A673 (cell line): ENCODE measurements around the gene GRIP1. TPM values are rescaled to one million over a fixed set of nuclear protein-coding genes. Genes with fewer than 3 reads are reported as not detected.

ENCODE experiments used
- BruUV-seq: library from RNA; stranded (reverse); fragments of 400-500 nt; replicated peaks from 2 replicates; lab custom pipeline; 2021; lab: Mats Ljungman, UMichigan
- CTCF ChIA-PET: fragments of 300-600 bp; sonication (Branson Sonifier 250); formaldehyde crosslinking; loops from one replicate; lab custom pipeline; 2022; ENCODE audit warnings: antibody characterized with exemption; lab: Charles Lee
- POLR2A ChIA-PET: fragments of 300-600 bp; sonication (Branson Sonifier 250); formaldehyde crosslinking; loops from one replicate; lab custom pipeline; 2022; ENCODE audit warnings: antibody characterized with exemption; ENCODE audit not compliant: low non-redundant PET; lab: Charles Lee
- DNase-seq: peaks from one replicate; pipeline ENCODE4 v3.0.0-alpha.2; 2015; ENCODE audit warnings: low spot score
- H3K27ac ChIP-seq: fragments of 200-600 bp; sonication (generic); 2 replicates; pipeline ENCODE4 v1.5.1; 2016; ENCODE audit warnings: mixed run types, low read depth, mild to moderate bottlenecking, mixed read lengths, antibody characterized with exemption, low read length; ENCODE audit not compliant: poor library complexity, severe bottlenecking
- H3K27me3 ChIP-seq: fragments of 200-600 bp; sonication (generic); replicated peaks from 2 replicates; pipeline ENCODE4 v1.6.1; 2017; ENCODE audit warnings: mixed run types, low read depth, mild to moderate bottlenecking, mixed read lengths, antibody characterized with exemption, low read length; ENCODE audit not compliant: insufficient read depth, poor library complexity
- H3K36me3 ChIP-seq: fragments of 200-600 bp; sonication (generic); 2 replicates; pipeline ENCODE4 v1.6.1; 2016; ENCODE audit warnings: mixed run types, mild to moderate bottlenecking, mixed read lengths, antibody characterized with exemption, low read length; ENCODE audit not compliant: insufficient read depth, poor library complexity, severe bottlenecking
- H3K4me1 ChIP-seq: fragments of 200-600 bp; sonication (generic); 2 replicates; pipeline ENCODE4 v1.6.1; 2017; ENCODE audit warnings: mixed run types, mild to moderate bottlenecking, mixed read lengths, antibody characterized with exemption, low read length; ENCODE audit not compliant: insufficient read depth, poor library complexity, severe bottlenecking
- H3K4me3 ChIP-seq: fragments of 200-600 bp; sonication (generic); 2 replicates; pipeline ENCODE4 v1.5.1; 2016; ENCODE audit warnings: low read depth, mixed run types, mild to moderate bottlenecking, mixed read lengths, low read length; ENCODE audit not compliant: poor library complexity, severe bottlenecking
- H3K9me3 ChIP-seq: fragments of 200-600 bp; sonication (generic); 2 replicates; pipeline ENCODE4 v1.6.1; 2016; ENCODE audit warnings: mixed run types, low read depth, mild to moderate bottlenecking, mixed read lengths, antibody characterized with exemption, low read length; ENCODE audit not compliant: poor library complexity, severe bottlenecking
- EZH2 ChIP-seq: fragments of 200-600 bp; sonication (generic); IDR thresholded peaks from 2 replicates; pipeline ENCODE4 v1.6.1; 2017; ENCODE audit warnings: borderline replicate concordance, low read depth, mild to moderate bottlenecking, mixed read lengths, antibody characterized with exemption, low read length; ENCODE audit not compliant: poor library complexity, severe bottlenecking
- intact Hi-C: fragments of 100-400 bp; cut with micrococcal nuclease; formaldehyde crosslinking; loops from one replicate; pipeline ENCODE4 v1.10.0; 2022; ENCODE audit not compliant: unreplicated experiment
- total RNA-seq: library from RNA; stranded (reverse); gene quantifications from 2 replicates; pipeline ENCODE4 v1.2.3, GENCODE V29; 2021
- TF ChIP-seq, protein P1 (sequence below): fragments of 300-800, 200-600 bp; sonication (generic); conservative IDR thresholded peaks from 2 replicates; pipeline ENCODE4 v1.5.1; 2017; ENCODE audit warnings: low read depth, mild to moderate bottlenecking, antibody characterized with exemption, low read length, moderate library complexity, mixed read lengths

GRIP1 gene
- total RNA-seq, 1 experiment from 2014 or later = 3.6 TPM

DNA sequence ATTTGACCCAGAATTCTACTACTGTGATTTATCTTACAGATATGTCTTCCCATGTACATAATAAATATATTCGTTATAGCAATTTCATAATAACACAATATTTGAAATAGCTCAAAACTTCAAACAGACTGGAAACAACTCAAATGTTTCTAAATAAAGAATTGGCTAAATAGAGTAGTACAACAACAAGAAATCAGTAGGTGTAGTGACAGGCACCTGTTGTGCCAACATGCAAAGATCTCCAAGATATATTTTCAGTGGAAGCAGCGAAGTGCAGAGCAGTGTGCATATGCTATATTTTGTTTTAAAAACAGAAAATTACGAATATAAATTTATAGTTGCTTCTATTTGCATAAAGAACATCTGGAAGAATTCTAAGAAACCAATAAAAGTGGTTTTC lies 60.9 kb downstream of the GRIP1 start:
- no TSS peak for BruUV-seq
- Histone ChIP-seq H3K27ac (no peak overlapping the region), H3K4me1 (no peaks in the 10 kb centered on the region), H3K27me3 (peaks cover 28% of the 10 kb centered on the region), H3K4me3 (no peak overlapping the region), H3K36me3 (no peaks in the 10 kb centered on the region), H3K9me3 (no peaks in the 10 kb centered on the region)
- no peak for TF ChIP-seq EZH2
- TF ChIP-seq, protein P1, sequence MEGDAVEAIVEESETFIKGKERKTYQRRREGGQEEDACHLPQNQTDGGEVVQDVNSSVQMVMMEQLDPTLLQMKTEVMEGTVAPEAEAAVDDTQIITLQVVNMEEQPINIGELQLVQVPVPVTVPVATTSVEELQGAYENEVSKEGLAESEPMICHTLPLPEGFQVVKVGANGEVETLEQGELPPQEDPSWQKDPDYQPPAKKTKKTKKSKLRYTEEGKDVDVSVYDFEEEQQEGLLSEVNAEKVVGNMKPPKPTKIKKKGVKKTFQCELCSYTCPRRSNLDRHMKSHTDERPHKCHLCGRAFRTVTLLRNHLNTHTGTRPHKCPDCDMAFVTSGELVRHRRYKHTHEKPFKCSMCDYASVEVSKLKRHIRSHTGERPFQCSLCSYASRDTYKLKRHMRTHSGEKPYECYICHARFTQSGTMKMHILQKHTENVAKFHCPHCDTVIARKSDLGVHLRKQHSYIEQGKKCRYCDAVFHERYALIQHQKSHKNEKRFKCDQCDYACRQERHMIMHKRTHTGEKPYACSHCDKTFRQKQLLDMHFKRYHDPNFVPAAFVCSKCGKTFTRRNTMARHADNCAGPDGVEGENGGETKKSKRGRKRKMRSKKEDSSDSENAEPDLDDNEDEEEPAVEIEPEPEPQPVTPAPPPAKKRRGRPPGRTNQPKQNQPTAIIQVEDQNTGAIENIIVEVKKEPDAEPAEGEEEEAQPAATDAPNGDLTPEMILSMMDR = no peak
- CTCF ChIA-PET = no interaction called here
- POLR2A ChIA-PET = no interaction called here
- DNase-seq = no peak
- intact Hi-C loops = no loop called here

DNA sequence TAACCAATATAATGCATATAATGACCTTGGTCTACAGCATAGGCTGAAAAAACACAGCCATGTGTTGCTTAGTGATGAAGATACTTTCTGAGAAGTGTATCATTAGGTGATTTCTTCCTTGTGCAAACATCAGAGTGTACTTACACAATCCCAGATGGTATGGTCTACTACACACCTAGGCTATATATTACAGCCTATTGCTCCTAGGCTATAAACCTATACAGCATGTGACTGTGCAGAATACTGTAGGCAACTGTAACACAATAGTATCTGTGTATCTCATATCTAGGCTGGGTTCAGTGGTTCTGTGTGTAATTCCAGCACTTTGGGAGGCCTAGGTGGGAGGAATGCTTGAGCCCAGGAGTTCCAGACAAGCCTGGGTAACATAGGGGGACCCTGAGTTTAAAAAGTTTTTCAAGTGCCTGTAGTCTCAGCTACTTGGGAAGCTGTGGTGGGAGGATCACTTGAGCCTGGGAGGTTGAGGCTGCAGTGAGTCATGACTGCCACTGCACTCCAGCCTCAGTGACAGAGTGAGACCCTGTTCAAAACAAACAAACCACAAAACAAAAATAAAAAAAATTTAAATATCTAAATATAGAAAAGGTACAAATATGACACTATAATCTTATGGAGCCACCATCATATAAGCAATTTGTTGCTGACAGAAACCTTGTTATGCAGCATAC lies 66.6 kb downstream of the GRIP1 start:
- Histone ChIP-seq H3K4me1 (no peaks in the 10 kb centered on the region), H3K4me3 (no peak overlapping the region), H3K27ac (no peak overlapping the region), H3K36me3 (no peaks in the 10 kb centered on the region), H3K27me3 (peaks cover 78% of the 10 kb centered on the region), H3K9me3 (no peaks in the 10 kb centered on the region)
- ChIA-PET CTCF (no interaction called here), POLR2A (no interaction called here)
- BruUV-seq = no TSS peak
- TF ChIP-seq EZH2 = no peak
- TF ChIP-seq, protein P1 = no peak
- intact Hi-C loops = no loop called here
- DNase-seq = no peak

DNA sequence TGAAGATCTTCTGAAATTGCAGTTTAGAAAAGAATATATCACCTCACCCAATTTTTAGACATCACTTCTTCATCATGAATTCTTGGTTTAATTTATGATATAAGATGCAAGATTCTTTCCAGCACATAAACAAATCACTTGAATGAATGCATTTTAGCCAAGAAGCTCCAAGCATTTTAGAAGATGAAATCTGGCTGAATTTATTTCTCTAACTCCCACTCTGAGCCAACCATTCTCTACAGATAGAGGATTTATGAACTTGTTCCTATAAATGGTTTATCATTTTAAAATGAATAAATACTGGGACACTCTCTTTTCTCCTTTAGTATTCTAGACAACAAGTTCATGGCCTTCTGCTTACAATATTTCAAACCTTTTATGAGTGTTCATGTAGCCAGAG lies 71.7 kb downstream of the GRIP1 start:
- Histone ChIP-seq H3K36me3 (no peaks in the 10 kb centered on the region), H3K27me3 (peaks cover 97% of the 10 kb centered on the region), H3K27ac (no peak overlapping the region), H3K4me3 (no peak overlapping the region), H3K4me1 (no peaks in the 10 kb centered on the region), H3K9me3 (no peaks in the 10 kb centered on the region)
- ChIA-PET CTCF (no interaction called here), POLR2A (no interaction called here)
- no TSS peak for BruUV-seq
- DNase-seq = no peak
- intact Hi-C loops = no loop called here
- no peak for TF ChIP-seq EZH2
- TF ChIP-seq, protein P1 = no peak
